Measurements from ENCODE around the gene MIOS.
A peak's percentile ranks its signal among the peaks of the same experiment; 100 is the strongest.
"Not testable (repeated sequence)": the region's sequence is repeated elsewhere in the genome, so short reads cannot be mapped to it uniquely, and the experiment has no call there.

Gene MIOS

DNA sequence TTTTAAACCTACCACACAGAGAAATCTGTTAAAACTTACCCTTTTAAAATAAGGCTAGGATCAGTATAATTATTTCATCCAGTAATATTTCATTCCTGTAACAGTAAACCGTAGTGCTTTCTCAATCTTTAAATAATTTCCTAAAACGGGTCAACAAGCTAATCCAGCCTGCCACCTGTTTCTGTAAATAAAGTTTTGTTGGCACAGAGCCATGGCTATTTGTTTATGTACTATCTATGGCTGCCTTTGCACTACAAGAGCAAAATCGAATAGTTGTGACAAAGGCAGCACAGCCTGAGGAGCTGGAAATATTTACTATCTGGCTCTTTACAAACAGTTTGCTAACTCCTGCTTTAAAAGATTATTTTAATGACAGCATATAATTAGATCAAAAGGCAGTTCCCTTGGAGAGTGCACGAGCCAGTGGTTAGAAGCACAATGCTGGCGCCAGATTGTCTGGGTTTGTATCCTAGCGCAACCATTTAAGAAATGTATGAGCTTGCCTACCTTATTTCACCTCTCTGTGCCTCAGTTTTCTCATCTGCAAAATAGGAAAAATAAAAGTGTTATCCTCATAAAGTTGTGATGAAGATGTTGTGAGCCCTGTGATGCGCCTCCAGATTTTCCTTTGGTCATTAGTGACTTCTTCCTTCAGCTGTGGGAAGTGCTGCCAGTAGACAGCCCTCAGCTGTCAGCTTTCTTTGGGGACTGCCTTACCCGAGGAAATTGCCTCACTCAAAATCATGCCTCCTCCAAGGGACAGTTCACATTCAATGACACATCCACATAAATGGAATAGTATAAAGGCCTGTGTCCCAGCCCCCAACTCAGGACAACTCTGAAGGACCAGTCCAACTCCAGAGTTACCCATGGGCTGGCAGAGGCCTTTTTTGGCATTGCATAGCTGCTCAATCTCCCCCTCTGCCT lies 11.8 kb upstream of the MIOS start:
- DNase-seq (ENCODE audit: low read depth): peak; percentile 38

DNA sequence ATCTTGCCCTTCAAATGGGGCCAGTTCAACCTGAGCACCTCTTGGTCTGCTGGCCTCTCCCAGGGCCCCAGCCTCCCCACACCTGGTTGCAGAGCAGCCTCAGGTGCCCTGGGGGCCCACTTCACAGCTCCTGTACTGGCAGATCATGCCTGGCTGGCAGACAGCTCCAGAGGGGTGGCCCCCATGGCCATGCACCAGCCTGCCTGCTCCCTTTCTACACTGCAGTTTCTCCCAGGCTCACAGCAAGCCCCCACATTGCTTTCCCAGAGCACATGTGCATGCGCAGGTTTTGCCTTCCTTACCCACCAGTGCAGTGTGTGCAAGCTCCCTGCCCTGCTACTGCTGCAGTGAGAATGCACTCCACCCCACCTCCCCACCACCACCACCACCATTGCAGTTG lies 9.8 kb upstream of the MIOS start:
- no peak for DNase-seq (ENCODE audit: low read depth)

DNA sequence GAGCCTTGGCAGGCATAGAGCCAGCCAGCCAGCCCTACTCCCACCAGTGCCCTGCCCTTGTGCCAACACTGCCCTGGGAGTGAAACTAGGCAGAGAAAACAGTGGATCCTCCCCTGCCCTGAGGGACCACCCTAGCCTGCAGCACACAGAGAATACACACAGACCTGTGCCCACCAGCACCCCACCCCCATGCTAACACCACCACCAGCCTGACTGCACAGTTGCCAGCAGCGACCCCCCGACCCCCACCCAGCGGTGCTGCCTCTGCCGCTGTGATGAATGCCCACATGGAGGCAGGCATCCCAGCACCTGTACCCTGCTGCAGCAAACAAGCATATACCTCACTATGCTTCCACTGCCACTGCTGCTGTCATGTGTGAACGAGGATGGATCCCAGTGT lies 9.4 kb upstream of the MIOS start:
- no peak for DNase-seq (ENCODE audit: low read depth)

DNA sequence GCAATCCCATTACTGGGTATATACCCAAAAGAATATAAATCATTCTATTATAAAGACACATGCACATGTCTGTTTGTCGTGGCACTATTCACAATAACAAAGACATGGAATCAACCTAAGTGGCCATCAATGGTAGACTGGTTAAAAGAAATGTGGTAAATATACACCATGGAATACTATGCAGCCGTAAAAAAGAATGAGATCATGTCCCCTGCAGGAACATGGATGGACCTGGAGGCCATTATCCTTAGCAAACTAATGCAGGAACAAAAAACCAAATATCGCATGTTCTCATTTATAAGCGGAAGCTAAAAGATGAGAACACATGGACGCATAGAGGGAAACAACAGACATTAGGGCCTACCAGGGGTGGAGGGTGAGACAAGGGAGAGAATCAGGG lies 5.1 kb upstream of the MIOS start:
- not testable (repeated sequence) for DNase-seq (ENCODE audit: low read depth)

DNA sequence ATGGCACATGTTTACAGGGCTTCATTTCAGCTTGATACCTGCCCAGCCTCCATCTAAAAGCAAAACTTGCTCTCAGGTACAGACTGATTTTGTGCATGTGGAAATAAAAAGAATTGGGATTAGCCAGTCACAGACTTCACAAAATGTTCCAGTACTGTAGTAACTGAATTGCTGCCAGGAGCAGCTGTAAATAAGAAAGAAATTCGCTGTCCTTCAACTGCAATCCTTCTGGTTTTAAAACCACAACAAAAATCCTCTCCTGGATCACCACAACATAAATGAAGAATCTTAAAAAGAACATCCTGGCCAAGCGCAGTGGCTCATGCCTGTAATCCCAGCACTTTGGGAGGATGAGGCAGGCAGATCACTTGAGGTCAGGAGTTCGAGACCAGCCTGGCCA lies 3.9 kb upstream of the MIOS start:
- DNase-seq (ENCODE audit: low read depth): peak; percentile 65

DNA sequence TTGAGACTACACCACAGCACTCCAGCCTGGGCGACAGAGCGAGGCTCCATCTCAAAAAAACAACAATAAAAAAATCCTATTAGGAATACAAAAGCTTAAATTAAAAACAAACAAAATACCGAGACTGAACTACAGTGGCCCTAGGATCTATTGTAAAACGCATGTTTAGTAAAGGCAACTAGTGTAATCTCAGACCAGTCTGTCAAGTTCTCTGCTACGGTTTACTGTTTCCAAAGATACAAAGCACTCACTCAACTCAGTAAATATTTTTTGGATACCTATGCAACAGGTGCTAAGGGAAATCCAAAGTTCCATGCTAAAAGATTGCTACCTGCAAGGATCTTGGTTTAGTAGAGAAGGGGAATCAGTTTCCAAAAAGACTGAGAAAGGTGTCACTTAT lies 3.4 kb upstream of the MIOS start:
- DNase-seq (ENCODE audit: low read depth): no peak

DNA sequence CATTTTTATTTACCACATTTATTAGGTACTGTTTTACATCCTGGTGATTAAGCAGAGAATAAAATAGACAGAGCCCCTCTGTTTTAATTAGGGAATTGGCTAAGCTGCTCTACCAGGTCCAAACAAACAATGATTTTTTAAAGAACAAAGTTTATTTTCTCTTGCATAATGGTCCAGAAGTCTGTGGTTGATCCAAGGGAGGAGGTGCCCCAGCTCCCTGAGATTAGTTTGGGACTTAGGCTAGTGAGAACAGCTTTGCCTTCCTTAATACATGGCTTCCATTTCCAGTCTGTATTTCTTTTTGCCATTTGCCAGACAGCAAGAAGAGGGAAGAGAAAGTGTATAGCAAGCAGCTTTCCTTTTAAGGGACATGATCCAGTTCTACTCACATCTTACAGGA lies 2.9 kb upstream of the MIOS start:
- no peak for DNase-seq (ENCODE audit: low read depth)

DNA sequence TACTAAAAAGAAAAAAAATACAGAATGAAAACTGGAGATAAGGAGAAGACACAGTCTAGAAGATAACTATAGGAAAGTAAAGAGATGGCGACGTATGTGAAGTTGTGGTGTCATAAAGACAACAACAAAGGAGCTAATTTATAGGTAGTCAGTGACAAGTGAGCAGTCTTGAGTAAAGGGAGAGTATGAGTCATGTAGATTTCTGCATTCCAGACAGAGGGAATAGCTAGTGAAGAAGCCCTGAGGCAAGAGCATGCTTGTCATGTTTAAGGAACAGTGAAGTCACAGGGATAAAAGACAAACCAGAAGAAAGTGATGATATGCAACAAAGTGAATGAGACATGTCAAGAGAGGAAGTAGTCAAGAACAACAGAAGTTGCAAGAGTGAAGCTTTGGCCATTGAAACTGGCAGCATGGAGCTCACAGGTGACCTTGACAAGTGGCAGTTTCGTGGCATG lies 2.3 kb upstream of the MIOS start:
- peak; percentile 96 for DNase-seq (ENCODE audit: low read depth)

DNA sequence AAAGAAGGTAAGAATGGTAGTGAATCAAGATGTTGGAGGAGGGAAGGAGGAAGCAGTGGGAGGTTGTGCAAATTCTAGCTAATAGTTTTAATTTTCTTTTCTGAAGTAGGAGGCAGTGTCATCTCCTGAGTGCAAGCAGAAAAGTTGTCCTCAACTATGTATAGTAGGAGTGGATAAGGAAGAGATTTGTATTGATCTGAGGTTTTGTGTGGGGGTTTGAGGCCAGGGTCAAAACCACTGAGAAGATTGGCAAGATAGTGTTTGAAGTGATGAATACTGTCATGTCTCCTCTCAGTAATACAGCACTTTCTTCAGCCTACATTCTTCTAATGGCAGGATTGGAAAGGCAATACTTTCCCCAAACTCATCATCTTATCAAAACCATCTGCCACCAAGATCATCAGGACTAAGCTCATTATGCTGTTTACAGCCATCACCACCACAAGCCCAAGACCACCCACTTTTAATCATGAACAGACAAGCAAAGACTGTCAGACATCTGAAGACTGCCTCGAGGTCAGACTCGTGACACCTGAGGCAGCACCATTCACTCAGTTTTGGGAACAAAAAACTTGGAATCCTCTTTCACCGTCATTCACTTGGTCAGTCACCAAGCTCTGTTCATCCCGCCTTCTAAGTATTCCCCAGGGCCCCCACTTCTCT lies 1.5 kb upstream of the MIOS start:
- no peak for DNase-seq (ENCODE audit: low read depth)

DNA sequence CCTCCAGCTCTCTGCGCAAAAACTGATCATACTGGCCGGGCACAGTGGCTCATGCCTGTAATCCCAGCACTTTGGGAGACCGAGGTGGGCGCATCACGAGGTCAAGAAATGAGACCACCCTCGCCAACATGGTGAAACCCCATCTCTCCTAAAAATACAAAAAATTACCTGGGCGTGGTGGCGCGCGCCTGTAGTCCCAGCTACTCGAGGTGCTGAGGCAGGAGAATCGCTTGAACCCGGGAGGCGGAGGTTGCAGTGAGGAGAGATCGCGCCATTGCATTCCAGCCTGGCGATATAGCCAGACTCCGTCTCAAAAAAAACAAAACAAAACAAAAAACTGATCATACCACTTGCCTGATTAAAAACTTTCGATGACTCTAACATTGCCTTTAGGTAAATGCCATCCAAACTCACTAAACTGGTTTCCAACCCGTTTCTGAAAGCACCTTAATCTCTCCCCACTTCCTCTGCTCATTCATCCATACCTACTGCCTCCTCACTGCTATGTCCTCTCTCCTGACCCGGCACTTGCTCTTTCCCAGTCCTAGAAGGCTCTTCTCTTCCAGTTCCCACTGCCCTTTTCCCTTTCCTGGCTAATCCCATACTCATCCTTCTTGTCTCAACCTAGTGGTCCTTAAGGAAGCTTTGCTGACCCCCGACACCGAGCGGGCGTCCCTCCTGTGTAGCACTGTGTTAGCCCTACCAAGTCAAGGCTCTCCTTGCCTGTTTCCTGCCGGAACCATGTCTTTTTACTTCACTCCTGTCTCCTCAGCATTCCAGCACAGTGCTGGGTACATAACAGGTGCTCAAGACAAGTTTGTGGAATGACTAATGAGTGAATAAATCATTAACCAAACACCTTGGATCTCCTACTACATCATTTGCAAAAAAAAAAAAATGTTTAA lies 686 bp upstream of the MIOS start:
- no peak for DNase-seq (ENCODE audit: low read depth)

DNA sequence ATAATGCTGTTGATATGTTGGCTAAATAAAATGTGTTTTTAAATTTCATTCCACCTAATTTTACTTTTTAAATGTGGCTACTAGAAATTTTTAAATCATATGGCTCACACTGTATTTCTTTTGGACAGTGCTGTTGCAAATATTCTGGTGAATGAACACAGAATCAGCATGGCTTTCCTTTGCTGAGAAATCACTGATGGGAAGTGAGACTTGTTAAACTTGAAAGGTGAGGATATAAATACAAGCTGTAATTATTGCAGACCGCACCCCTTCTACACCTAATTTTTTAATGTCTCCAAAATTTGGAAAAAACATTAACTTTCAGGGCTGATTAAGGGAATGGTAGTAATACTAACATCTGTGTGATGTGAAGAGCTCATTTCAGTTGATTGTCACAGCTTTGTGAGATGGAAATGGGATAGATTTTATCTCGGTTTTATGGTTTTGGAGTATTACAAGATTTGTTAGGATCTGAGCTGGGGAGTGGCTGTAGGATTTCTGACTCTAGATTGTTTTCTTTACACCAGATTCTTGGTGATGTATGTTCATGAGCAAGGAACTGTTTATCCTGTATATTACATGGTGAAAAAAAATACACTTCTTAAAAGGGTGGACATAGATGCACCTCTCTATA lies 1.3 kb downstream of the MIOS start:
- DNase-seq (ENCODE audit: low read depth): no peak

DNA sequence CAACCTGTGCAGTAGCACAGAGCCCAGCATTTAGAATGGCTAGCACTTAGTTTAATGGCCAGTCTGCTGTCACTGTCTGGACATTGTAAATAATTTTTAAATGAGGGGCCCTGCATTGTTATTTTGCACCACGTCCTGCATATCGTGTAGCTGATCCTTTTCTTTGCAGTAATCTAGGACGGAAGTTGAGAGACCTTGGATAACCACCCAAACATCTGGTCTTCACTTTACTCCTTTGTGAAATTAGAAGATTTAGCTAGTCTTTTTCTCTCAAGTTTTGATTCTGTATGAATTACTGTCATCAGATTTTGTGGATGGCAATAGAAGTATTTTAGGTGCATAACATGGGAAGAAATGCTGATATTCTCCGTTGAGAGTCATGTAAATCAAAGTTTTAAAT lies 1.9 kb downstream of the MIOS start:
- no peak for DNase-seq (ENCODE audit: low read depth)

DNA sequence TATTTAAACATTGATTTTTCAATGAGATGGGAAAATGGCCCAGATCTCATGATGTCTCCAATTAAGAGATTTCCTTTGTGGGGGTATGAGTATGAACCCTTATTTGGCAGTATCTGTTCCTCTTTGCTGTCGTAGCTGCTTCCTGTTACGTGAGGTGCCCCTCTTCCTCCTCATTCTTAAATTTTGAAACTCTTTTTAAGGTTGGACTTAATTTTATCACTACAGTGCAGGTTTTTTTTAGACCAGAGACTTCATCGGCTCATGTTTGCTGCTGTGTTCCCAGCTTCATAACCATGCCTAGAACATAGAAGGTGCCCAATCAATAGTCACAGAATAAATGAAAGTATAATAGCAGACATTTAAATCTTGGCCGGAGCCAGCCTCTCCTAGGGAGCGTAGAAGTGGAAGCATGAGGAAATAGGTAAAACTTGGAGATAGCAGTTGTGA lies 2.4 kb downstream of the MIOS start:
- DNase-seq (ENCODE audit: low read depth): peak; percentile 25

DNA sequence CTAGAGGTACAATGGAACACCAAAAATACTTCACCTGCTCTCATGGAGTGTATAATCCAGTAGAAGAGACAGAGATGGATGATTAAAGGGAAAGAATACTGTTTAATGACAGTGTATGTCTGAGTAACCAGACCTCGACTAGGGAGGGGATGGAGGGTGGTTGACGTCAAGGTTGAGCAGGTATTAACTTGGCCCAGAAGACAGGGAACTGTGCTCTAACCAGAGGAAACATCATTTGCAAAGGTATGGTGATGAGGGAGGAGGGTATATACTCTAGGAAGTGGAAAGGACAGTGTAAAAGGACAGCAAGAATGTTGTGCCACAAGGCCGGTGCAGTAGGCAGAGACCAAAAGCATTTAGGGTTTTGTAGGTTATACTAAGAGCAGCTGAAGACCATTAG lies 2.9 kb downstream of the MIOS start:
- DNase-seq (ENCODE audit: low read depth): no peak

DNA sequence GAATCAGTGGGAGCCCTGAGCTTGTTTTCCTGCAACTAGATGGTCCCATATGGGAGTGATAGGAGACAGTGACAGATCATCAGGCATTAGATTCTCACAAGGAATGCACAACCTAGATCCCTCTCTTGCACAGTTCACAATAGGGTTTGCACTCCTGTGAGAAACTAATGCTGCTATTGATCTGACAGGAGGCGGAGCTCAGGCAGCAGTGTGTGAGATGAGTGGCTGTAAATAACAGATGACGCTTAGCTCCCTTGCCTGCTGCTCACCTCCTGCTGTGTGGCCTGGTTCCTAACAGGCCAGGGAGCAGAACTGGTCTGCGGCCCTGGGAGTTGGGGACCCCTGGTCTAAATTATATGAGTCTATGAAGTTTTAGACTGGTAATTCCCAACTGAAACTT lies 3.9 kb downstream of the MIOS start:
- no peak for DNase-seq (ENCODE audit: low read depth)

DNA sequence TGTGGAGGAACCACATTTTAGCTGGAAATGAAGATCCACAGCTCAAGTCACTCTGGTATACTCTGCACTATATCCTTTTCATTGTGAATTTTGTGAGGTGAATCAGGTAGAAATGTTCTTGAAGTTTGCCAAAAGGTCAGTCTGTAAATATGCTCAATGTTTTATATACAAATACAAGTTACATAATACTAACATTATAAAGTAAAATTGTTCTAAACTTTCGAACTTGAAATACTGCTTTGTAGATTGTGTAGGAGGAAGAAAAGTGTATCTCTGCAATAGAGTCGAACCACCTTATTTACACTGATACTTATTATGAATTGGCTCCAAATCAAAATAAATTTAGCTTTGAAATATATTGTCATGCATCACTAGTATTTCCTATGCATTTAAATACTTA lies 7.0 kb downstream of the MIOS start:
- no peak for DNase-seq (ENCODE audit: low read depth)

DNA sequence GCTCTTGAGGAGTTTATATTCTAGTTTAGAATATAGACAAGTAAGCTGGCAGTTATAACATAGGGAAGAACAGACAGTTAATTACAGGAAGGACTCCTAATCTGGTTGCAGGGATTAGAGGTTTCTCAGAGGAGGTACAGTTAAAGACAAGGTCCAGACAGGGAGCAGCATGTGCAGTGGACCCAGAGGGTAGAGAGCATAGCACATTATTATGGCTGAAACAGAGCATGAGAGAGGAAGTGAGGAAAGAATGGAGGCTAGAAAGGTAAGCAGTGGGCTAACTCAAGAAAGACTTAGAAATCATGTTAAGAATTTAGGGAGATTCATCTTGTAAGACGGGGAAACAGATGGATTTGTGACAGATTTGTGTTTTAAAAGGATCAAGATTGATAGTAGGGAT lies 9.7 kb downstream of the MIOS start:
- DNase-seq (ENCODE audit: low read depth): no peak

DNA sequence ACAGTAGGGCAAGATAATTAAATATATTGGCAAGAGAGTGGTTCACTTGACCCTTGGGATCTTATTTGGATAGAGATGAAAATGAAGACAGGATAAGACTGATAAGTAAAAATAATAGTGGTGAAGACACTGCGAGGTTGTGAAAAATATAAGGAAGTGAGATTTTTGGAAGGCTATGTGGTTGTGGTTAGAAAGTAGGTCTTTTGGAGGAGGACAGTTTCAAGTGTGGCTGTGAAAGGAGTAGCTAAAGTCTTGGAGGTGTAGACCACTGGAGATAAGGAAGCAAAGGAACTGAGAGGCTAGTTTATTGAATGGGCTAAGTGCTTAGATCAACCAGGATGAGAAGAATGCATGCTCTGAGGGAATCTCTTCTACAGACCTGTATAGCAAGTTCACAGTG lies 11.2 kb downstream of the MIOS start:
- no peak for DNase-seq (ENCODE audit: low read depth)

DNA sequence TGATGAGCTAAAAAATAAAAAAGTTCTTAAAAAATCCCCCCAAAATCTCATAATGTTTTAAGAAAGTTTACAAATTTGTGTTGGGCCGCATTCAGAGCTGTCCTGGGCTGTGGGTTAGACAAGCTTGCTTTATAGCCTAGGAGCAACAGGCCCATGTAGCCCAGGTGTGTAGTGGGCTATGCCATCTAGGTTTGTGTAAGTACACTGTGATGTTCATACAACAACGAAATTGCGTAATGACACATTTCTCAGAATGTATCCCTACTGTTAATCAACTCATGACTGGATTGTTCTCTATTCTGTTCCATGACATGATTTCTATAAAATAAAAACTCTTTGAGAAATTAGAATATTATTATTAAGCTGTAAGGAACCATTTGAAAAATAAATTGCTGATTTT lies 13.0 kb downstream of the MIOS start:
- DNase-seq (ENCODE audit: low read depth): no peak

DNA sequence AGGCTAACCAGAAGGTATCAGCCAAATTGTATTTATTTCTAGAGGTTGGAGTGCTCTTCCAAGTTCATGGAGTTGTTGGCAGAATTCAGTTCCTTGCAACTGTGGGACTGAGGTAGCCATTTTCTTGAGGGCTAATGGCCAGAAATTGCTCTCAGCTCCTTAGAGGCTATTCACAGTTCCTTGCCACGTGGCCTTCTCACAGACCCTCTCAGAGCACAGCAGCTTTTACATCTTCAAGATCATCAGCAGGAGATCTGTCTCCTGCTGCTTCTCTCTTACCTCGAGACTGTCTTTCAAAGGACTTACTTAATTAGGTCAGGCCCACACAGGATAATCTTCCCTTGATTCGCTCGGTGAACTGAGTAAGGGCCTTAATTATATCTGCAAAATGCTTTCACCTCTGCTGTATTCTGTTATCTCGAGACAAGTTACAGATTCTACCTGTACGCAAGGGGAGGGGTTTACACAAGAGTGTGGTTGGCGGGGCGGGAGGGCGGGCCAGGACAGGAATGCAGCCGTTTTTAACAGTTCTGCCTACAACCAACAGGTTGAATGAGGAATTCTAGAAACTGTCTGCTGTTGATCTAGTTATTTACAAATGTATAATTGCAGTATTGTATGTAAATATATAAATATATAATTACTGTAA lies 15.0 kb downstream of the MIOS start:
- DNase-seq (ENCODE audit: low read depth): no peak

DNA sequence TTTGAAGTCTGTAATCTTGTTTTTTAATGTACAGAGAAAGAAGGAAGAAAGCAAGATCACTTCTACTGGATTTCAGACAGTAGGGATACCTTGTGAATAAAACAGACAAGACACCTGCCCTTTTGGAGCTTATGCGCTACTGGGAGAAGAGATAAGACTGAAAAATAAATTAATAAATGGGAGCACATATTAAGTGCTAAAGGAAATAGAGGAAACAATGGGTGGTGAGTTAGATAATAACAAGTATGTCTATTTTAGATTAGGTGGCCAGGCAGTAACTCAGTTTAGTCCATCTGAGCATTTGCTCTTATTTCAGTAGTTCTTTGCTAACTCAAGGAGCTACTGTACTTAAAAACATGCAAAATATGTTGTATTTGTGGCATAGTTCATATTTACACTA lies 15.9 kb downstream of the MIOS start:
- DNase-seq (ENCODE audit: low read depth): no peak

All from EH (cell line).